HepG2 (cell line): ENCODE measurements around the gene MICALL2. TPM values are rescaled to one million over a fixed set of nuclear protein-coding genes. Genes with fewer than 3 reads are reported as not detected.

Experiments used
- ATAC-seq: fragments of 200-7000 bp; cut with Tn5 transposase; 3 replicates; pipeline ENCODE4 v1.9.1; 2020; ENCODE audit warnings: mild to moderate bottlenecking, moderate library complexity
- BruUV-seq: library from RNA; stranded (reverse); fragments of 400-500 nt; replicated peaks from 2 replicates; lab custom pipeline; 2021; lab: Mats Ljungman, UMichigan
- CTCF ChIA-PET: fragments of 300-600 bp; formaldehyde crosslinking; extraction: SDS; loops from one replicate; lab custom pipeline; 2021; ENCODE audit warnings: low total read pairs, inconsistent platforms, low intra/inter-chr PET ratio; lab: Yijun Ruan, JAX
- POLR2A ChIA-PET: fragments of 350-600 bp; sonication (Branson Sonifier 250); formaldehyde crosslinking; loops from one replicate; lab custom pipeline; 2020; ENCODE audit warnings: antibody characterized with exemption, inconsistent platforms; lab: Yijun Ruan, JAX
- DNase-seq: peaks from one replicate; pipeline ENCODE4 v3.0.0-alpha.2; 2015; ENCODE audit warnings: low spot score
- FAIRE-seq: peaks from 3 replicates; lab custom pipeline; 2011; peaks lifted over from hg19 to GRCh38; lab: Jason Lieb, UNC
- H2AFZ ChIP-seq: one replicate; pipeline ENCODE4 v1.6.1; 2011; ENCODE audit warnings: low read length, inconsistent platforms
- H3K27ac ChIP-seq: fragments of 300-600 bp; 3 replicates; pipeline ENCODE4 v1.8.0; 2011; ENCODE audit warnings: mixed run types, mild to moderate bottlenecking, mixed read lengths, low read length, inconsistent platforms; ENCODE audit not compliant: insufficient read depth; ENCODE audit errors: extremely low read length
- H3K27me3 ChIP-seq, 2 experiments: fragments of 200-600 bp in 1 of 2; 2 replicates in 1 of 2; 3 replicates in 1 of 2; pipeline versions ENCODE4 v1.6.0 to v1.8.0; 2011; ENCODE audit warnings: low read length in 2 of 2, mild to moderate bottlenecking in 2 of 2, moderate library complexity in 2 of 2, inconsistent platforms in 1 of 2; ENCODE audit not compliant: insufficient read depth in 2 of 2, control insufficient read depth in 1 of 2
- H3K36me3 ChIP-seq, 2 experiments: fragments of 200-600 bp in 1 of 2; replicated peaks in 1 of 2; 2 replicates in 1 of 2; 3 replicates in 1 of 2; pipeline versions ENCODE4 v1.5.1 to v1.8.0; 2011; ENCODE audit warnings: low read length in 2 of 2, inconsistent platforms in 1 of 2; ENCODE audit not compliant: insufficient read depth in 2 of 2, control insufficient read depth in 1 of 2
- H3K4me1 ChIP-seq: 2 replicates; pipeline ENCODE4 v1.5.1; 2012; ENCODE audit warnings: low read length, inconsistent platforms; ENCODE audit not compliant: insufficient read depth
- H3K4me2 ChIP-seq: 2 replicates; pipeline ENCODE4 v1.6.0; 2011; ENCODE audit warnings: low read depth, low read length, inconsistent platforms
- H3K4me3 ChIP-seq, 3 experiments: fragments of 200-600 bp in 1 of 3; sonication (generic), shearing (Covaris generic) in 1 of 3; replicated peaks in 1 of 3; 2 replicates each; pipeline ENCODE4 v1.5.1; 2011 to 2016; ENCODE audit warnings: low read length in 3 of 3, inconsistent platforms in 2 of 3, low read depth in 2 of 3, mild to moderate bottlenecking in 2 of 3, control low read depth in 1 of 3, mixed read lengths in 1 of 3; ENCODE audit not compliant: insufficient read depth in 1 of 3
- H3K79me2 ChIP-seq: one replicate; pipeline ENCODE4 v1.6.1; 2011; ENCODE audit warnings: low read length, inconsistent platforms; ENCODE audit not compliant: insufficient read depth
- H3K9ac ChIP-seq: 2 replicates; pipeline ENCODE4 v1.6.0; 2011; ENCODE audit warnings: mild to moderate bottlenecking, low read depth, low read length, inconsistent platforms; ENCODE audit not compliant: insufficient read depth
- H3K9me3 ChIP-seq: 2 replicates; pipeline ENCODE4 v1.5.1; 2012; ENCODE audit warnings: mild to moderate bottlenecking, low read length
- H4K20me1 ChIP-seq: 2 replicates; pipeline ENCODE4 v1.6.0; 2011; ENCODE audit warnings: inconsistent platforms, mild to moderate bottlenecking, low read length, moderate library complexity; ENCODE audit not compliant: insufficient read depth
- CCDC6 ChIP-seq: sonication (generic); formaldehyde crosslinking; IDR thresholded peaks from 2 replicates; pipeline ENCODE4 v1.8.1; 2022; ENCODE audit warnings: mild to moderate bottlenecking, missing genetic modification reagents, moderate library complexity
- HNF4A ChIP-seq: sonication (generic); formaldehyde crosslinking; IDR thresholded peaks from 2 replicates; pipeline ENCODE4 v1.4.0; 2020; ENCODE audit warnings: missing genetic modification reagents
- XBP1 ChIP-seq: sonication (generic); formaldehyde crosslinking; IDR thresholded peaks from 2 replicates; pipeline ENCODE4 v1.5.0; 2020; ENCODE audit warnings: missing genetic modification reagents
- ZNF430 ChIP-seq: sonication (generic); formaldehyde crosslinking; IDR thresholded peaks from 2 replicates; pipeline ENCODE4 v1.9.0; 2021; ENCODE audit warnings: mild to moderate bottlenecking, missing genetic modification reagents
- ZSCAN20 ChIP-seq: sonication (generic); formaldehyde crosslinking; IDR thresholded peaks from 2 replicates; pipeline ENCODE4 v1.4.0; 2020; ENCODE audit warnings: missing genetic modification reagents, mild to moderate bottlenecking, borderline replicate concordance
- WGBS: methylation state at CpG from one replicate; pipeline ENCODE4 v1.1.6; 2017; ENCODE audit warnings: low lambda C conversion rate; 5-methylcytosine and 5-hydroxymethylcytosine counted together
- in situ Hi-C: cut with HindIII; loops from 2 replicates; pipeline ENCODE4 v1.10.0; 2017; ENCODE audit warnings: low pct_unique_long_range_greater_than_20kb; ENCODE audit not compliant: extremely low pct_ligation_motif_present
- intact Hi-C: fragments of 100-400 bp; cut with micrococcal nuclease; formaldehyde crosslinking; loops from one replicate; pipeline ENCODE4 v1.10.0; 2022; ENCODE audit not compliant: unreplicated experiment
- polyA plus RNA-seq, 8 experiments: library from polyadenylated mRNA; depleted of rRNA in 3 of 8; stranded (reverse) in 7 of 8; unstranded in 1 of 8; fragments of >200 nt; fragmentation: Illumina TruSeq in 4 of 8; extraction: Trizol in 4 of 8; gene quantifications; 2 replicates each; pipeline versions ENCODE4 v1.2.1 to v1.2.3, GENCODE V29; 2011 to 2016; ENCODE audit warnings: low read depth in 4 of 8, missing spikeins in 1 of 8, mixed read lengths in 1 of 8; ENCODE audit not compliant: insufficient read depth in 1 of 8
- total RNA-seq, 5 experiments: library from RNA; depleted of rRNA; stranded (reverse); fragments of >200 nt; fragmentation: Illumina TruSeq; extraction: Trizol; gene quantifications; 2 replicates each; pipeline ENCODE4 v1.2.3, GENCODE V29; 2016; ENCODE audit warnings: low read depth in 1 of 5
- TF ChIP-seq, protein P1 (sequence below): sonication (generic); formaldehyde crosslinking; IDR thresholded peaks from 2 replicates; pipeline ENCODE4 v1.4.0; 2020; ENCODE audit warnings: low read depth, missing genetic modification reagents
- TF ChIP-seq, protein P2 (sequence below): sonication (generic); formaldehyde crosslinking; IDR thresholded peaks from 2 replicates; pipeline ENCODE4 v1.8.1; 2022; ENCODE audit warnings: mild to moderate bottlenecking, missing genetic modification reagents

MICALL2 gene
- total and polyA plus RNA-seq, 2 of the 13 experiments (the other 11 are each of a cell fraction or from before 2014, with no cell fraction given): 5.8 to 12.4 TPM

- TF ChIP-seq, protein P1, sequence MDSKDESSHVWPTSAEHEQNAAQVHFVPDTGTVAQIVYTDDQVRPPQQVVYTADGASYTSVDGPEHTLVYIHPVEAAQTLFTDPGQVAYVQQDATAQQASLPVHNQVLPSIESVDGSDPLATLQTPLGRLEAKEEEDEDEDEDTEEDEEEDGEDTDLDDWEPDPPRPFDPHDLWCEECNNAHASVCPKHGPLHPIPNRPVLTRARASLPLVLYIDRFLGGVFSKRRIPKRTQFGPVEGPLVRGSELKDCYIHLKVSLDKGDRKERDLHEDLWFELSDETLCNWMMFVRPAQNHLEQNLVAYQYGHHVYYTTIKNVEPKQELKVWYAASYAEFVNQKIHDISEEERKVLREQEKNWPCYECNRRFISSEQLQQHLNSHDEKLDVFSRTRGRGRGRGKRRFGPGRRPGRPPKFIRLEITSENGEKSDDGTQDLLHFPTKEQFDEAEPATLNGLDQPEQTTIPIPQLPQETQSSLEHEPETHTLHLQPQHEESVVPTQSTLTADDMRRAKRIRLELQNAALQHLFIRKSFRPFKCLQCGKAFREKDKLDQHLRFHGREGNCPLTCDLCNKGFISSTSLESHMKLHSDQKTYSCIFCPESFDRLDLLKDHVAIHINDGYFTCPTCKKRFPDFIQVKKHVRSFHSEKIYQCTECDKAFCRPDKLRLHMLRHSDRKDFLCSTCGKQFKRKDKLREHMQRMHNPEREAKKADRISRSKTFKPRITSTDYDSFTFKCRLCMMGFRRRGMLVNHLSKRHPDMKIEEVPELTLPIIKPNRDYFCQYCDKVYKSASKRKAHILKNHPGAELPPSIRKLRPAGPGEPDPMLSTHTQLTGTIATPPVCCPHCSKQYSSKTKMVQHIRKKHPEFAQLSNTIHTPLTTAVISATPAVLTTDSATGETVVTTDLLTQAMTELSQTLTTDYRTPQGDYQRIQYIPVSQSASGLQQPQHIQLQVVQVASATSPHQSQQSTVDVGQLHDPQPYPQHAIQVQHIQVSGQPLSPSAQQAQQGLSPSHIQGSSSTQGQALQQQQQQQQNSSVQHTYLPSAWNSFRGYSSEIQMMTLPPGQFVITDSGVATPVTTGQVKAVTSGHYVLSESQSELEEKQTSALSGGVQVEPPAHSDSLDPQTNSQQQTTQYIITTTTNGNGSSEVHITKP (CRISPR knock-in tag): no peak
Observed at GRCh38 chr7:1447551-1448244, 11.6 kb downstream of the MICALL2 start (continued).

DNA sequence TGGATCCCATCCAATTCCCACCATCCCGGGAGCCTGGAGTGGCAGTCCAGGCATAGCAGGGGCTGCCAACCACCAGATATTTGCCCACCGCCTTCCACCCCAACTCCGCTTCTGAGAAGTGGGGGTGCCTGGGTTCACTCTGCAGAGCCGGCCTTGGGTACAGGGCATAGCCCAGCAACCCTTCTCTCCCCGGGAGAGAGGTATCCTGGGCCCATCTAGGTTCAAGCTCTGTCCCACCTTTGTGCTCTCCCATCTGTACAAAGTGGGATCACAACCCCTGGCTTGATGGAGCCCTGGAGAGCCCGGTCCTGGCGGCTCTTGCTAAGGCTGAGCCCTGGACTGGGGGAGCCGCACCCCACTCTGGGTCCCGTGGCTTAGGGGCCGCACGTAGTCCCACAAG is 12.2 kb downstream of the MICALL2 start:
- intact Hi-C loops: no loop called here

More for the DNA sequence above, 12.2 kb downstream of the MICALL2 start:
- no peak overlapping the region for H3K9ac ChIP-seq
- H3K36me3 ChIP-seq: no peaks in the 10 kb centered on the region; a peak in 1 of 5 replicates
- in situ Hi-C loops: no loop called here
- no peaks in the 10 kb centered on the region for H4K20me1 ChIP-seq
- H3K27ac ChIP-seq: no peak overlapping the region
- FAIRE-seq (no peak), DNase-seq (no peak)
- H3K4me2 ChIP-seq: no peak overlapping the region
- no peaks in the 10 kb centered on the region for H3K9me3 ChIP-seq
- BruUV-seq: no TSS peak
- no peak overlapping the region for H3K4me3 ChIP-seq
- 72% methylated on average over 5 of the region's 11 CpGs for WGBS
- H3K79me2 ChIP-seq: no peaks in the 10 kb centered on the region
- H2AFZ ChIP-seq: no peak overlapping the region
- TF ChIP-seq ZNF430 (CRISPR knock-in tag) (no peak), CCDC6 (CRISPR knock-in tag) (no peak), ZSCAN20 (CRISPR knock-in tag) (no peak), XBP1 (CRISPR knock-in tag) (no peak), HNF4A (CRISPR knock-in tag) (no peak)
- TF ChIP-seq, protein P2, sequence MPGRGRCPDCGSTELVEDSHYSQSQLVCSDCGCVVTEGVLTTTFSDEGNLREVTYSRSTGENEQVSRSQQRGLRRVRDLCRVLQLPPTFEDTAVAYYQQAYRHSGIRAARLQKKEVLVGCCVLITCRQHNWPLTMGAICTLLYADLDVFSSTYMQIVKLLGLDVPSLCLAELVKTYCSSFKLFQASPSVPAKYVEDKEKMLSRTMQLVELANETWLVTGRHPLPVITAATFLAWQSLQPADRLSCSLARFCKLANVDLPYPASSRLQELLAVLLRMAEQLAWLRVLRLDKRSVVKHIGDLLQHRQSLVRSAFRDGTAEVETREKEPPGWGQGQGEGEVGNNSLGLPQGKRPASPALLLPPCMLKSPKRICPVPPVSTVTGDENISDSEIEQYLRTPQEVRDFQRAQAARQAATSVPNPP (CRISPR knock-in tag): no peak
- TF ChIP-seq, all 625 proteins: peak for 0
- Histone ChIP-seq H3K4me1 (peaks cover 2% of the 10 kb centered on the region), H3K27me3 (no peaks in the 10 kb centered on the region; a peak in 1 of 5 replicates)
- ATAC-seq: peak; percentile 20
- CTCF ChIA-PET: no interaction called here
- POLR2A ChIA-PET: no interaction called here
